ENCODE data around the gene TMIGD1. TPM values are rescaled to one million over a fixed set of nuclear protein-coding genes. Genes with fewer than 3 reads are reported as not detected.

Gene TMIGD1
- total RNA-seq, 1 donor from 2014 or later = not detected

DNA sequence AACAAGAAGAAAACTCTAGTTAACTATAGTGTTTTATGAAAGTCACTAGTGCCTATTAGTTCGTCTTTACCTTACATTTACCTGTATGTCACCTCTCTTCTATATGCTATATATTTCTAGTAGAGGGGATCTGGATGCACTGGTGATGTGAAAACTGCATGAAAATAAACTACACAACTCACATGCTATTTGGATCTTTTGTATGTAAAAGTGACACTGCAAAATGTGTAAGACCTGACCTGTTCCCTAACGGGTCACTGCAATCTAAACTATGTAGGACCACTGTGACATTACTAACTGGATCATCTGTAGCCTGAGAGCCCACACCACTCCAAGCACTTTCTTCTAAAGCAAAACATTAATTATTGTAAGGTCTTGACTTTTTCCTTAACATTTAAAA lies 43.8 kb downstream of the TMIGD1 start:
- FAIRE-seq (no peak), DNase-seq (ENCODE audit: low read depth) (no peak)
- H3K9ac ChIP-seq (ENCODE audit: low read length) = no peak overlapping the region
- peaks cover 4% of the 10 kb centered on the region for H3K4me1 Mint-ChIP-seq (ENCODE audit: low read depth, unreplicated experiment)
- H3K36me3 ChIP-seq (ENCODE audit: insufficient read depth, low read length) = peaks cover 27% of the 10 kb centered on the region
- TF ChIP-seq EZH2 (IDR thresholded peaks at IDR 0.05; ENCODE audit: insufficient read depth, low read length) = no peak
- TF ChIP-seq, protein P1, sequence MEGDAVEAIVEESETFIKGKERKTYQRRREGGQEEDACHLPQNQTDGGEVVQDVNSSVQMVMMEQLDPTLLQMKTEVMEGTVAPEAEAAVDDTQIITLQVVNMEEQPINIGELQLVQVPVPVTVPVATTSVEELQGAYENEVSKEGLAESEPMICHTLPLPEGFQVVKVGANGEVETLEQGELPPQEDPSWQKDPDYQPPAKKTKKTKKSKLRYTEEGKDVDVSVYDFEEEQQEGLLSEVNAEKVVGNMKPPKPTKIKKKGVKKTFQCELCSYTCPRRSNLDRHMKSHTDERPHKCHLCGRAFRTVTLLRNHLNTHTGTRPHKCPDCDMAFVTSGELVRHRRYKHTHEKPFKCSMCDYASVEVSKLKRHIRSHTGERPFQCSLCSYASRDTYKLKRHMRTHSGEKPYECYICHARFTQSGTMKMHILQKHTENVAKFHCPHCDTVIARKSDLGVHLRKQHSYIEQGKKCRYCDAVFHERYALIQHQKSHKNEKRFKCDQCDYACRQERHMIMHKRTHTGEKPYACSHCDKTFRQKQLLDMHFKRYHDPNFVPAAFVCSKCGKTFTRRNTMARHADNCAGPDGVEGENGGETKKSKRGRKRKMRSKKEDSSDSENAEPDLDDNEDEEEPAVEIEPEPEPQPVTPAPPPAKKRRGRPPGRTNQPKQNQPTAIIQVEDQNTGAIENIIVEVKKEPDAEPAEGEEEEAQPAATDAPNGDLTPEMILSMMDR (IDR thresholded peaks at IDR 0.05; ENCODE audit: insufficient read depth, low read depth, low read length) = no peak
- no peak overlapping the region for H3K27ac Mint-ChIP-seq (ENCODE audit: unreplicated experiment)
- no peak overlapping the region for H2AFZ ChIP-seq (ENCODE audit: low read depth, low read length)
- no peaks in the 10 kb centered on the region for H3K9me3 ChIP-seq (ENCODE audit: insufficient read depth, low read depth, low read length)
- H3K36me3 Mint-ChIP-seq (ENCODE audit: low read depth, unreplicated experiment) = peaks cover 4% of the 10 kb centered on the region
- peaks cover 27% of the 10 kb centered on the region for H3K79me2 ChIP-seq (ENCODE audit: insufficient read depth, low read length)
- no peaks in the 10 kb centered on the region for H3K9me3 Mint-ChIP-seq (ENCODE audit: unreplicated experiment)
- peak overlapping the region; percentile 88 for H3K4me2 ChIP-seq (ENCODE audit: low read length)
- no peaks in the 10 kb centered on the region for H3K27me3 Mint-ChIP-seq (ENCODE audit: low read depth, unreplicated experiment)
- no peak overlapping the region for H3K4me3 ChIP-seq (ENCODE audit: insufficient read depth, low read depth, low read length)
- no peak overlapping the region for H3K27ac ChIP-seq (ENCODE audit: low read depth, low read length)
- peaks cover 13% of the 10 kb centered on the region for H3K4me1 ChIP-seq (ENCODE audit: insufficient read depth, low read length)
- H4K20me1 ChIP-seq (ENCODE audit: insufficient read depth, low read length) = peaks cover 12% of the 10 kb centered on the region
- no peaks in the 10 kb centered on the region for H3K27me3 ChIP-seq (ENCODE audit: insufficient read depth, low read length)
- H3K4me3 Mint-ChIP-seq (ENCODE audit: unreplicated experiment) = peak overlapping the region; percentile 96

DNA sequence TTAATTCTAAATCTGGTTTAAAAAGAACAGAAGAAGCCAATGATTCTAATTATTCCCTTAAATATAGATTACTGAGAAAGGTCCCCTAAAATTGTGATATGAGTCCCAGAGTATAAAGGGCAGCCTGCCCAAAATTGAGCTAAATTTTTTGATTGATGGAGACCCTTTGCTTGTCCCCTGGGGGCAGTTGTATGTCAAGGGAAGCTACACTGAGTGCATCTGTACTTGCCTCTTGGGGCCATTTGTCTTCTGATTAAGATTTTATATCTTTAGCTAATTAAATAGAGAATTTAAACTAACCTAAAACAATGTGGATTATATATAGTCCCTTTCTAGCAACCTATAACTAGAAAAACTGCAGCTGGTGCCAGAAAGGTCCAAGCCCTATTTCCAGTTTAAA lies 54.7 kb downstream of the TMIGD1 start:
- Mint-ChIP-seq H3K36me3 (ENCODE audit: low read depth, unreplicated experiment) (peaks cover 3% of the 10 kb centered on the region), H3K27me3 (ENCODE audit: low read depth, unreplicated experiment) (no peaks in the 10 kb centered on the region)
- FAIRE-seq = no peak

DNA sequence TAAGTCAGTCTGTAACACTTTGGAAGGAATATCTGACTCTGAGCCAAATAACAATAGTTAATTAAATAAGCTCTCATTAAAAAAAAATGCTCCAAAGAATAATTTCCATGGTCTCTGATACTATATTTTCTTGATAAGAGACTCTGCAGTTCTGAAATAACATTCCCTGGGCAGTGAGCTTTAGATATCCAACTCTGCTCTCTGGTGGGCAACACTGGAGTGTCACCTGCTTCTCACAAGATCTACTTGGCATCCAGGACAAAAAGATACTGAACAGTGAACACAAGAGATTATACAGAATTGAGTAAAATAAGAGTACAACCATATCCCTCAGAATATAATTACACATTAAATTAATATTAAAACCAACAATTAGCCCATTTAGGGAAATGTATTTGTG lies 55.8 kb downstream of the TMIGD1 start:
- H3K9me3 Mint-ChIP-seq (ENCODE audit: unreplicated experiment) = no peaks in the 10 kb centered on the region
- Histone ChIP-seq H3K9me3 (ENCODE audit: insufficient read depth, low read depth, low read length) (no peaks in the 10 kb centered on the region), H2AFZ (ENCODE audit: low read depth, low read length) (no peak overlapping the region), H3K36me3 (ENCODE audit: insufficient read depth, low read length) (peaks cover 12% of the 10 kb centered on the region), H3K4me2 (ENCODE audit: low read length) (no peak overlapping the region), H3K27me3 (ENCODE audit: insufficient read depth, low read length) (no peaks in the 10 kb centered on the region), H3K79me2 (ENCODE audit: insufficient read depth, low read length) (no peaks in the 10 kb centered on the region), H3K4me3 (ENCODE audit: insufficient read depth, low read depth, low read length) (no peak overlapping the region), H4K20me1 (ENCODE audit: insufficient read depth, low read length) (no peaks in the 10 kb centered on the region), H3K4me1 (ENCODE audit: insufficient read depth, low read length) (no peaks in the 10 kb centered on the region), H3K27ac (ENCODE audit: low read depth, low read length) (no peak overlapping the region), H3K9ac (ENCODE audit: low read length) (no peak overlapping the region)
- no peak overlapping the region for H3K27ac Mint-ChIP-seq (ENCODE audit: unreplicated experiment)
- FAIRE-seq (no peak), DNase-seq (ENCODE audit: low read depth) (no peak)
- H3K27me3 Mint-ChIP-seq (ENCODE audit: low read depth, unreplicated experiment) = no peaks in the 10 kb centered on the region
- no peak overlapping the region for H3K4me3 Mint-ChIP-seq (ENCODE audit: unreplicated experiment)
- H3K36me3 Mint-ChIP-seq (ENCODE audit: low read depth, unreplicated experiment) = peaks cover 13% of the 10 kb centered on the region
- peaks cover 9% of the 10 kb centered on the region for H3K4me1 Mint-ChIP-seq (ENCODE audit: low read depth, unreplicated experiment)
- no peak for TF ChIP-seq EZH2 (IDR thresholded peaks at IDR 0.05; ENCODE audit: insufficient read depth, low read length)
- TF ChIP-seq, protein P1 (IDR thresholded peaks at IDR 0.05; ENCODE audit: insufficient read depth, low read depth, low read length) = peak; percentile 55

More for the DNA sequence above, 54.7 kb downstream of the TMIGD1 start:
- no peaks in the 10 kb centered on the region for H3K27me3 ChIP-seq (ENCODE audit: insufficient read depth, low read length)
- no peak overlapping the region for H3K4me2 ChIP-seq (ENCODE audit: low read length)
- H3K9ac ChIP-seq (ENCODE audit: low read length) = no peak overlapping the region
- no peaks in the 10 kb centered on the region for H3K79me2 ChIP-seq (ENCODE audit: insufficient read depth, low read length)
- no peaks in the 10 kb centered on the region for H3K9me3 ChIP-seq (ENCODE audit: insufficient read depth, low read depth, low read length)
- Mint-ChIP-seq H3K27ac (ENCODE audit: unreplicated experiment) (no peak overlapping the region), H3K9me3 (ENCODE audit: unreplicated experiment) (no peaks in the 10 kb centered on the region), H3K4me3 (ENCODE audit: unreplicated experiment) (no peak overlapping the region), H3K4me1 (ENCODE audit: low read depth, unreplicated experiment) (peaks cover 9% of the 10 kb centered on the region)
- peaks cover 6% of the 10 kb centered on the region for H3K36me3 ChIP-seq (ENCODE audit: insufficient read depth, low read length)
- no peaks in the 10 kb centered on the region for H4K20me1 ChIP-seq (ENCODE audit: insufficient read depth, low read length)
- TF ChIP-seq EZH2 (IDR thresholded peaks at IDR 0.05; ENCODE audit: insufficient read depth, low read length) = no peak
- TF ChIP-seq, protein P1 (IDR thresholded peaks at IDR 0.05; ENCODE audit: insufficient read depth, low read depth, low read length) = no peak
- H3K4me1 ChIP-seq (ENCODE audit: insufficient read depth, low read length) = no peaks in the 10 kb centered on the region
- no peak overlapping the region for H3K4me3 ChIP-seq (ENCODE audit: insufficient read depth, low read depth, low read length)
- no peak overlapping the region for H2AFZ ChIP-seq (ENCODE audit: low read depth, low read length)
- no peak overlapping the region for H3K27ac ChIP-seq (ENCODE audit: low read depth, low read length)
- DNase-seq (ENCODE audit: low read depth) = no peak
